Neuronal stem cell (in vitro differentiated cells): ENCODE measurements around the gene SERPINF2.
"Not testable (repeated sequence)": the region's sequence is repeated elsewhere in the genome, so short reads cannot be mapped to it uniquely, and the experiment has no call there.

Experiments used
- DNase-seq: peaks from one replicate; pipeline ENCODE4 v3.0.0-alpha.2; 2013; ENCODE audit warnings: low spot score
- H2AFZ ChIP-seq: one replicate; pipeline ENCODE4 v1.6.1; 2013; ENCODE audit warnings: mild to moderate bottlenecking, low read length, inconsistent platforms
- H2AK5ac ChIP-seq: 2 replicates; pipeline ENCODE4 v1.6.1; 2013; ENCODE audit warnings: low read depth, mild to moderate bottlenecking, inconsistent platforms, low read length, moderate library complexity, mixed read lengths
- H2BK120ac ChIP-seq: 2 replicates; pipeline ENCODE4 v1.6.1; 2013; ENCODE audit warnings: low read depth, mild to moderate bottlenecking, inconsistent platforms, low read length, moderate library complexity, mixed read lengths
- H2BK12ac ChIP-seq: one replicate; pipeline ENCODE4 v1.6.1; 2013; ENCODE audit warnings: low read length, inconsistent platforms
- H2BK15ac ChIP-seq: 2 replicates; pipeline ENCODE4 v1.6.1; 2013; ENCODE audit warnings: mild to moderate bottlenecking, low read length, inconsistent platforms, mixed read lengths
- H2BK5ac ChIP-seq: one replicate; pipeline ENCODE4 v1.6.1; 2013; ENCODE audit warnings: inconsistent platforms, mild to moderate bottlenecking, low read length, moderate library complexity
- H3K14ac ChIP-seq: one replicate; pipeline ENCODE4 v1.6.1; 2013; ENCODE audit warnings: low read length, inconsistent platforms
- H3K18ac ChIP-seq: 2 replicates; pipeline ENCODE4 v1.6.1; 2013; ENCODE audit warnings: low read length, inconsistent platforms
- H3K23ac ChIP-seq: 2 replicates; pipeline ENCODE4 v1.6.1; 2013; ENCODE audit warnings: low read depth, mild to moderate bottlenecking, mixed read lengths, low read length, inconsistent platforms; ENCODE audit not compliant: poor library complexity
- H3K27ac ChIP-seq: replicated peaks from 3 replicates; pipeline ENCODE4 v1.5.1; 2013; ENCODE audit warnings: low read length, inconsistent platforms
- H3K27me3 ChIP-seq, 3 experiments: 2 replicates each; pipeline ENCODE4 v1.6.1; 2013; ENCODE audit warnings: low read length in 3 of 3, mild to moderate bottlenecking in 2 of 3, inconsistent platforms in 1 of 3, low read depth in 1 of 3, mixed read lengths in 1 of 3, moderate library complexity in 1 of 3; ENCODE audit not compliant: control insufficient read depth in 3 of 3, insufficient read depth in 3 of 3
- H3K36me3 ChIP-seq, 2 donors: replicated peaks in 1 of 2; 2 replicates each; pipeline ENCODE4 v1.6.1; 2013; ENCODE audit warnings: low read length in 2 of 2; ENCODE audit not compliant: control insufficient read depth in 2 of 2, insufficient read depth in 2 of 2
- H3K4ac ChIP-seq: 2 replicates; pipeline ENCODE4 v1.6.1; 2013; ENCODE audit warnings: inconsistent platforms, mild to moderate bottlenecking, low read length, moderate library complexity
- H3K4me1 ChIP-seq, 2 donors: 1 replicate in 1 of 2; 2 replicates in 1 of 2; pipeline ENCODE4 v1.6.1; 2013; ENCODE audit warnings: low read length in 2 of 2, low read depth in 1 of 2; ENCODE audit not compliant: control insufficient read depth in 2 of 2, insufficient read depth in 1 of 2
- H3K4me2 ChIP-seq: one replicate; pipeline ENCODE4 v1.6.1; 2013; ENCODE audit warnings: mild to moderate bottlenecking, low read length, inconsistent platforms; ENCODE audit not compliant: insufficient read depth, poor library complexity, severe bottlenecking
- H3K4me3 ChIP-seq, 2 donors: 2 replicates each; pipeline ENCODE4 v1.5.1; 2013; ENCODE audit warnings: low read length in 2 of 2, mild to moderate bottlenecking in 2 of 2, inconsistent platforms in 1 of 2, moderate library complexity in 1 of 2
- H3K79me1 ChIP-seq: one replicate; pipeline ENCODE4 v1.6.1; 2013; ENCODE audit warnings: low read depth, mild to moderate bottlenecking, inconsistent platforms, low read length, moderate library complexity
- H3K9ac ChIP-seq: one replicate; pipeline ENCODE4 v1.6.1; 2013; ENCODE audit warnings: mild to moderate bottlenecking, low read depth, low read length, inconsistent platforms; ENCODE audit not compliant: poor library complexity
- H3K9me3 ChIP-seq, 2 donors: replicated peaks in 1 of 2; 2 replicates each; pipeline versions ENCODE3 to v1.6.1; 2013; ENCODE audit warnings: low read length in 2 of 2, mild to moderate bottlenecking in 2 of 2, inconsistent platforms in 1 of 2, low read depth in 1 of 2, mixed read lengths in 1 of 2, moderate library complexity in 1 of 2; ENCODE audit not compliant: control insufficient read depth in 2 of 2, insufficient read depth in 1 of 2
- H4K8ac ChIP-seq: one replicate; pipeline ENCODE4 v1.6.1; 2013; ENCODE audit warnings: low read depth, mild to moderate bottlenecking, inconsistent platforms, low read length, moderate library complexity
- H4K91ac ChIP-seq: one replicate; pipeline ENCODE4 v1.6.1; 2013; ENCODE audit warnings: low read length, low read depth, mild to moderate bottlenecking, inconsistent platforms; ENCODE audit not compliant: poor library complexity
- WGBS, 2 donors: extraction: QIAGEN DNeasy Blood & Tissue Kit; methylation state at CpG; one replicate each; pipeline ENCODE4 v1.1.7; 2013; ENCODE audit warnings: missing lambda C conversion rate in 2 of 2, mixed read lengths in 1 of 2; ENCODE audit not compliant: insufficient read length in 2 of 2, insufficient replicate concordance in 1 of 2; ENCODE audit errors: extremely low coverage in 2 of 2; 5-methylcytosine and 5-hydroxymethylcytosine counted together

Gene SERPINF2

GRCh38 chr17:1769822-1770477, 27.3 kb downstream of the SERPINF2 start:
- Histone ChIP-seq H4K91ac (no peak overlapping the region), H2AFZ (peak overlapping the region; percentile 29), H3K27ac (no peak overlapping the region), H4K8ac (no peak overlapping the region), H2AK5ac (peak overlapping the region; percentile 14), H2BK15ac (no peak overlapping the region), H2BK12ac (no peak overlapping the region), H3K27me3 (no peaks in the 10 kb centered on the region), H3K4me2 (no peak overlapping the region), H3K4me1 (peaks cover 1 to 9% of the 10 kb centered on the region in 2 donors), H3K18ac (peak overlapping the region; percentile 76), H3K9me3 (no peaks in the 10 kb centered on the region), H3K79me1 (peaks cover 2% of the 10 kb centered on the region), H2BK5ac (no peak overlapping the region), H3K36me3 (peaks cover 3 to 12% of the 10 kb centered on the region in 2 donors), H3K4me3 (no peak overlapping the region), H3K4ac (no peak overlapping the region), H3K14ac (peak overlapping the region; percentile 56), H3K23ac (no peak overlapping the region), H2BK120ac (no peak overlapping the region), H3K9ac (peak overlapping the region; percentile 9)
- DNase-seq: no peak
- WGBS, 2 donors: no CpG with 5 or more reads among the region's 21 CpGs

GRCh38 chr17:1773000-1773695, 30.5 kb downstream of the SERPINF2 start:
- not testable (repeated sequence) for H2AFZ ChIP-seq, H3K9ac ChIP-seq, H2BK15ac ChIP-seq, H3K27me3 ChIP-seq, H4K8ac ChIP-seq, DNase-seq, H3K79me1 ChIP-seq, H3K27ac ChIP-seq, H3K9me3 ChIP-seq, H2AK5ac ChIP-seq, H3K4ac ChIP-seq, H3K14ac ChIP-seq, H3K4me3 ChIP-seq, H2BK5ac ChIP-seq, H2BK120ac ChIP-seq, H3K4me1 ChIP-seq, H2BK12ac ChIP-seq, H3K18ac ChIP-seq, H4K91ac ChIP-seq, H3K23ac ChIP-seq, H3K4me2 ChIP-seq
- no CpG with 5 or more reads among the region's 12 CpGs for WGBS, 2 donors
- peaks cover 26 to 29% of the 10 kb centered on the region in 2 donors for H3K36me3 ChIP-seq

GRCh38 chr17:1773696-1774181, 31.1 kb downstream of the SERPINF2 start:
- Histone ChIP-seq H2BK15ac (no peak overlapping the region), H2BK120ac (no peak overlapping the region), H4K8ac (no peak overlapping the region), H2BK12ac (no peak overlapping the region), H2AK5ac (no peak overlapping the region), H4K91ac (no peak overlapping the region), H3K23ac (no peak overlapping the region), H3K18ac (no peak overlapping the region), H3K4ac (no peak overlapping the region), H2BK5ac (no peak overlapping the region), H3K4me1 (peaks cover 0 to 9% of the 10 kb centered on the region in 2 donors), H3K36me3 (peaks cover 30 to 35% of the 10 kb centered on the region in 2 donors), H3K27me3 (no peaks in the 10 kb centered on the region), H2AFZ (no peak overlapping the region), H3K79me1 (no peaks in the 10 kb centered on the region), H3K9me3 (no peaks in the 10 kb centered on the region), H3K4me3 (no peak overlapping the region), H3K27ac (no peak overlapping the region), H3K9ac (no peak overlapping the region), H3K14ac (no peak overlapping the region), H3K4me2 (no peak overlapping the region)
- no CpG with 5 or more reads among the region's 7 CpGs for WGBS, 2 donors
- DNase-seq: no peak

- WGBS, 2 donors: no CpG with 5 or more reads among the region's 21 CpGs
- Histone ChIP-seq H3K27me3 (no peaks in the 10 kb centered on the region), H3K4me3 (no peak overlapping the region), H2AFZ (no peak overlapping the region), H3K4ac (no peak overlapping the region), H4K91ac (no peak overlapping the region), H3K79me1 (no peaks in the 10 kb centered on the region), H2AK5ac (no peak overlapping the region), H2BK120ac (no peak overlapping the region), H3K27ac (no peak overlapping the region), H3K18ac (no peak overlapping the region), H4K8ac (no peak overlapping the region), H3K4me1 (peaks cover 0 to 7% of the 10 kb centered on the region in 2 donors), H2BK5ac (no peak overlapping the region), H3K9ac (no peak overlapping the region), H2BK12ac (no peak overlapping the region), H3K9me3 (no peaks in the 10 kb centered on the region), H3K14ac (no peak overlapping the region), H3K23ac (no peak overlapping the region), H3K36me3 (peaks cover 30 to 40% of the 10 kb centered on the region in 2 donors), H2BK15ac (no peak overlapping the region), H3K4me2 (no peak overlapping the region)
- no peak for DNase-seq
Measured at GRCh38 chr17:1774390-1775176, 31.9 kb downstream of the SERPINF2 start.
